MM.1S (cell line): ENCODE results near the gene HDGF.

ENCODE experiments used
- EZH2 ChIP-seq: fragments of 300-600 bp; sonication (generic); optimal IDR thresholded peaks from 2 replicates; pipeline ENCODE3; 2017; ENCODE audit warnings: low read depth, mild to moderate bottlenecking, antibody characterized with exemption, low read length, mixed read lengths
- EZH2phosphoT487 ChIP-seq: fragments of 300-600 bp; sonication (generic); IDR thresholded peaks from 2 replicates; pipeline ENCODE4 v1.6.1; 2018; ENCODE audit warnings: antibody characterized with exemption, low read length
- TF ChIP-seq, protein P1 (sequence below): fragments of 300-600 bp; sonication (generic); IDR thresholded peaks from 2 replicates; pipeline ENCODE4 v1.5.1; 2016; ENCODE audit warnings: antibody characterized with exemption, low read length, mixed read lengths

GRCh38 chr1:156795787-156796186 lies 44.3 kb upstream of the HDGF start:
- TF ChIP-seq, protein P1, sequence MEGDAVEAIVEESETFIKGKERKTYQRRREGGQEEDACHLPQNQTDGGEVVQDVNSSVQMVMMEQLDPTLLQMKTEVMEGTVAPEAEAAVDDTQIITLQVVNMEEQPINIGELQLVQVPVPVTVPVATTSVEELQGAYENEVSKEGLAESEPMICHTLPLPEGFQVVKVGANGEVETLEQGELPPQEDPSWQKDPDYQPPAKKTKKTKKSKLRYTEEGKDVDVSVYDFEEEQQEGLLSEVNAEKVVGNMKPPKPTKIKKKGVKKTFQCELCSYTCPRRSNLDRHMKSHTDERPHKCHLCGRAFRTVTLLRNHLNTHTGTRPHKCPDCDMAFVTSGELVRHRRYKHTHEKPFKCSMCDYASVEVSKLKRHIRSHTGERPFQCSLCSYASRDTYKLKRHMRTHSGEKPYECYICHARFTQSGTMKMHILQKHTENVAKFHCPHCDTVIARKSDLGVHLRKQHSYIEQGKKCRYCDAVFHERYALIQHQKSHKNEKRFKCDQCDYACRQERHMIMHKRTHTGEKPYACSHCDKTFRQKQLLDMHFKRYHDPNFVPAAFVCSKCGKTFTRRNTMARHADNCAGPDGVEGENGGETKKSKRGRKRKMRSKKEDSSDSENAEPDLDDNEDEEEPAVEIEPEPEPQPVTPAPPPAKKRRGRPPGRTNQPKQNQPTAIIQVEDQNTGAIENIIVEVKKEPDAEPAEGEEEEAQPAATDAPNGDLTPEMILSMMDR, result no peak
- TF ChIP-seq EZH2phosphoT487 (no peak), EZH2 (no peak)
